B cell (primary cell): ENCODE data around the gene XPO1. TPM values are rescaled to one million over a fixed set of nuclear protein-coding genes. Genes with fewer than 3 reads are reported as not detected.
"Not testable (repeated sequence)": the region's sequence is repeated elsewhere in the genome, so short reads cannot be mapped to it uniquely, and the experiment has no call there.

Experiments
- ATAC-seq: fragments of 200-7000 bp; cut with Tn5 transposase; one replicate; pipeline ENCODE4 v1.10.0; 2021; ENCODE audit warnings: low read depth, mild to moderate bottlenecking, moderate number of reproducible peaks, moderate library complexity
- CTCF ChIA-PET: fragments of 350-600 bp; sonication (Branson Sonifier 250); formaldehyde crosslinking; loops from one replicate; lab custom pipeline; 2021; ENCODE audit warnings: antibody characterized with exemption, inconsistent platforms; lab: Charles Lee
- POLR2A ChIA-PET: fragments of 350-600 bp; sonication (Branson Sonifier 250); formaldehyde crosslinking; loops from one replicate; lab custom pipeline; 2021; ENCODE audit warnings: antibody characterized with exemption; lab: Charles Lee
- DNase-seq: peaks from one replicate; pipeline ENCODE4 v3.0.0; 2013
- H2AFZ ChIP-seq: 2 replicates; pipeline ENCODE4 v1.6.1; 2012; ENCODE audit warnings: mild to moderate bottlenecking, low read depth, low read length; ENCODE audit not compliant: insufficient read depth, poor library complexity, severe bottlenecking
- H3K27ac ChIP-seq, 2 donors: 1 replicate in 1 of 2; 2 replicates in 1 of 2; pipeline ENCODE4 v1.5.1; 2012 to 2013; ENCODE audit warnings: low read length in 2 of 2, mild to moderate bottlenecking in 2 of 2, moderate library complexity in 1 of 2
- H3K27me3 ChIP-seq, 4 experiments: fragments of 200-600 bp in 1 of 4; sonication (generic) in 1 of 4; replicated peaks in 1 of 4; 1 replicate in 2 of 4; 2 replicates in 2 of 4; pipeline versions ENCODE4 v1.6.1 to v1.7.0; 2013 to 2016; ENCODE audit warnings: low read length in 3 of 4, mild to moderate bottlenecking in 2 of 4, mixed read lengths in 1 of 4, moderate library complexity in 1 of 4; ENCODE audit not compliant: insufficient read depth in 4 of 4, control insufficient read depth in 3 of 4; ENCODE audit errors: control extremely low read depth in 1 of 4
- H3K36me3 ChIP-seq, 2 experiments: replicated peaks in 1 of 2; 1 replicate in 1 of 2; 2 replicates in 1 of 2; pipeline versions ENCODE4 v1.6.1 to v1.7.1; 2013; ENCODE audit warnings: low read length in 1 of 2; ENCODE audit not compliant: insufficient read depth in 2 of 2, control insufficient read depth in 1 of 2; ENCODE audit errors: control extremely low read depth in 1 of 2, extremely low read depth in 1 of 2
- H3K4me1 ChIP-seq, 2 donors: fragments of 200-600 bp in 1 of 2; sonication (generic) in 1 of 2; 1 replicate in 1 of 2; 2 replicates in 1 of 2; pipeline versions ENCODE4 v1.5.1 to v1.6.1; 2013 to 2017; ENCODE audit warnings: low read length in 2 of 2; ENCODE audit not compliant: control insufficient read depth in 2 of 2, insufficient read depth in 2 of 2
- H3K4me2 ChIP-seq: replicated peaks from 2 replicates; pipeline ENCODE3; 2012; ENCODE audit warnings: mild to moderate bottlenecking, low read depth, low read length; ENCODE audit not compliant: poor library complexity, severe bottlenecking
- H3K4me3 ChIP-seq, 5 experiments: fragments of 200-600 bp in 1 of 5; sonication (generic) in 1 of 5; 1 replicate in 3 of 5; 2 replicates in 2 of 5; pipeline versions ENCODE4 v1.5.1 to v1.7.0; 2011 to 2016; ENCODE audit warnings: low read length in 4 of 5, mild to moderate bottlenecking in 4 of 5, low read depth in 2 of 5, control low read depth in 1 of 5, moderate library complexity in 1 of 5; ENCODE audit not compliant: insufficient read depth in 1 of 5; ENCODE audit errors: control extremely low read depth in 1 of 5, extremely low read depth in 1 of 5
- H3K79me2 ChIP-seq: fragments of 200-600 bp; sonication (generic); one replicate; pipeline ENCODE4 v1.6.0; 2016; ENCODE audit warnings: low read length; ENCODE audit not compliant: control insufficient read depth, insufficient read depth
- H3K9ac ChIP-seq: fragments of 200-600 bp; sonication (generic); 2 replicates; pipeline ENCODE4 v1.6.1; 2017; ENCODE audit warnings: mild to moderate bottlenecking, low read length, moderate library complexity
- H3K9me3 ChIP-seq, 3 donors: one replicate each; pipeline versions ENCODE4 v1.6.1 to v1.7.1; 2013; ENCODE audit warnings: low read length in 2 of 3; ENCODE audit not compliant: control insufficient read depth in 2 of 3, insufficient read depth in 1 of 3; ENCODE audit errors: control extremely low read depth in 1 of 3
- H4K20me1 ChIP-seq: 2 replicates; pipeline ENCODE4 v1.6.0; 2012; ENCODE audit warnings: mild to moderate bottlenecking, low read length; ENCODE audit not compliant: insufficient read depth, control insufficient read depth, poor library complexity, severe bottlenecking
- H3K27ac Mint-ChIP-seq: one replicate; pipeline ENCODE4 v1.8.0; 2021; ENCODE audit warnings: mixed read lengths
- H3K27me3 Mint-ChIP-seq: one replicate; pipeline ENCODE4 v1.8.0; 2021; ENCODE audit warnings: mixed read lengths
- H3K4me1 Mint-ChIP-seq: one replicate; pipeline ENCODE4 v1.8.0; 2021; ENCODE audit warnings: mixed read lengths
- H3K4me3 Mint-ChIP-seq: one replicate; pipeline ENCODE4 v1.8.0; 2021; ENCODE audit warnings: mixed read lengths
- H3K9me3 Mint-ChIP-seq: one replicate; pipeline ENCODE4 v1.8.0; 2022; ENCODE audit warnings: mixed read lengths; ENCODE audit not compliant: insufficient read depth
- EZH2 ChIP-seq: IDR thresholded peaks from 2 replicates; pipeline ENCODE4 v1.6.1; 2012; ENCODE audit warnings: borderline replicate concordance, low read depth, mild to moderate bottlenecking, moderate library complexity, low read length; ENCODE audit not compliant: insufficient read depth, poor library complexity, severe bottlenecking
- WGBS: methylation state at CpG from one replicate; pipeline ENCODE4 v1.1.5; 2013; ENCODE audit warnings: missing lambda C conversion rate; ENCODE audit not compliant: insufficient coverage; 5-methylcytosine and 5-hydroxymethylcytosine counted together
- intact Hi-C: fragments of 100-400 bp; cut with micrococcal nuclease; formaldehyde crosslinking; loops from one replicate; pipeline ENCODE4 v1.10.0; 2022
- polyA plus RNA-seq: library from polyadenylated mRNA; depleted of rRNA; stranded (reverse); fragments of >200 nt; gene quantifications from 2 replicates; pipeline ENCODE4 v1.2.3, GENCODE V29; 2012
- total RNA-seq, 2 donors: library from RNA; stranded (reverse); fragments of 120-200 nt in 1 of 2; gene quantifications; 1 replicate in 1 of 2; 2 replicates in 1 of 2; pipeline versions ENCODE4 v1.2.3 to v1.2.4, GENCODE V29; 2013 to 2022
- TF ChIP-seq, protein P1 (sequence below): fragments of 200-600 bp; IDR thresholded peaks from one replicate; pipeline ENCODE4 v1.8.0; 2022; ENCODE audit warnings: antibody characterized with exemption, mild to moderate bottlenecking

Gene XPO1
- total and polyA plus RNA-seq, 2 donors (not counting 1 experiment from before 2014, with no cell fraction given), result 43.8 to 208 TPM

DNA sequence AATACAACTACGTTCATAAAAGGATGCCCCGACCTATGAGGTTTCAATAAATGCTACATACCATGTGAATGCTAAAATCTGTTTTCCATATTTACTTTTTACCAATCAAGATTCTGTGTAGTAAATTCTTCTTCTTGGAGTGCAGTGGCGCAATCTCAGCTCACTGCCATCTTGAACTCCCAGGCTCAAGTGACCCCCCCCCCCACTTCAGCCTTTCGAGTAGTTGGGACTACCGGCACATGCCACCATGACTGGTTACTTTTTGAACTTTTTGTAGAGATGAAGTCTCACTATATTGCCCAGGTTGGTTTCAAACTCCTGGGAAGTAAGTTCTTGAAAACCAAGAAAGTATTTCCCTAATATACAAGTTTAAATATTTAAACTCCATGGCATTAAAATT is 52.9 kb downstream of the XPO1 start:
- intact Hi-C loops, result no loop called here
- no peak for DNase-seq
- no peak for TF ChIP-seq EZH2
- TF ChIP-seq, protein P1, sequence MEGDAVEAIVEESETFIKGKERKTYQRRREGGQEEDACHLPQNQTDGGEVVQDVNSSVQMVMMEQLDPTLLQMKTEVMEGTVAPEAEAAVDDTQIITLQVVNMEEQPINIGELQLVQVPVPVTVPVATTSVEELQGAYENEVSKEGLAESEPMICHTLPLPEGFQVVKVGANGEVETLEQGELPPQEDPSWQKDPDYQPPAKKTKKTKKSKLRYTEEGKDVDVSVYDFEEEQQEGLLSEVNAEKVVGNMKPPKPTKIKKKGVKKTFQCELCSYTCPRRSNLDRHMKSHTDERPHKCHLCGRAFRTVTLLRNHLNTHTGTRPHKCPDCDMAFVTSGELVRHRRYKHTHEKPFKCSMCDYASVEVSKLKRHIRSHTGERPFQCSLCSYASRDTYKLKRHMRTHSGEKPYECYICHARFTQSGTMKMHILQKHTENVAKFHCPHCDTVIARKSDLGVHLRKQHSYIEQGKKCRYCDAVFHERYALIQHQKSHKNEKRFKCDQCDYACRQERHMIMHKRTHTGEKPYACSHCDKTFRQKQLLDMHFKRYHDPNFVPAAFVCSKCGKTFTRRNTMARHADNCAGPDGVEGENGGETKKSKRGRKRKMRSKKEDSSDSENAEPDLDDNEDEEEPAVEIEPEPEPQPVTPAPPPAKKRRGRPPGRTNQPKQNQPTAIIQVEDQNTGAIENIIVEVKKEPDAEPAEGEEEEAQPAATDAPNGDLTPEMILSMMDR, result no peak
- Histone ChIP-seq H3K79me2 (peaks cover 12% of the 10 kb centered on the region), H3K9ac (no peak overlapping the region), H3K4me3 (no peak overlapping the region), H3K36me3 (peaks cover 2 to 81% of the 10 kb centered on the region in 2 experiments), H2AFZ (no peak overlapping the region), H3K4me2 (no peak overlapping the region), H3K4me1 (no peaks in the 10 kb centered on the region), H4K20me1 (no peaks in the 10 kb centered on the region), H3K27me3 (no peaks in the 10 kb centered on the region), H3K9me3 (no peaks in the 10 kb centered on the region), H3K27ac (no peak overlapping the region)
- no peak overlapping the region for H3K27ac Mint-ChIP-seq
- ChIA-PET POLR2A (no interaction called here), CTCF (interaction anchor here (2.2 kb wide), 1 partner anchor 59 kb away, joined by 16 read pairs; no protein-coding TSS in a partner anchor)
- no peaks in the 10 kb centered on the region for H3K27me3 Mint-ChIP-seq
- no peaks in the 10 kb centered on the region for H3K9me3 Mint-ChIP-seq
- H3K4me1 Mint-ChIP-seq, result no peaks in the 10 kb centered on the region
- WGBS, result no CpG with 5 or more reads among the region's 5 CpGs
- no peak overlapping the region for H3K4me3 Mint-ChIP-seq
- ATAC-seq, result no peak

DNA sequence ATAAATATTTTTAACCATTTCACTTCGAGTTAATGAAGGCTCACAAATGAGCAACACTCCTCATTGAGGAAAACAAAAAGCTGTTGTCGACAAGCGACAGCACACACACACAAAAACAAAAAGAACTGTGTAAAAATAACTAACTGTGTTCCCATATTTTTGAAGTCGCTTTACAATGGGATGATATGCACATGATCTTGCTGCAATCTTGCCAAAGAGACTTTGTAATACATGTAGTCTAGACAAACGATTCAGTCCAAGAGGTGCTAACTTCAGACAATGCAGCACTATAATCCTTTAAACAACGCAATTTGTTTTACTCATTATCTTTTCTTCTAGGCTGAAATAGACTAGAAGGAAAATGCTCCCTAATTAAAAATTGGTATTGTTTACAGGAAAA is 60.1 kb downstream of the XPO1 start:
- ChIA-PET POLR2A (no interaction called here), CTCF (interaction anchor here (0.9 to 5.4 kb wide), 2 partner anchors 52 kb away, joined by 3 to 39 read pairs; no protein-coding TSS in a partner anchor)
- DNase-seq (no peak), ATAC-seq (no peak)
- Histone ChIP-seq H3K27ac (no peak overlapping the region), H3K4me2 (no peak overlapping the region), H3K27me3 (no peaks in the 10 kb centered on the region), H3K4me1 (no peaks in the 10 kb centered on the region), H3K36me3 (peaks cover 4 to 39% of the 10 kb centered on the region in 2 experiments), H4K20me1 (no peaks in the 10 kb centered on the region), H3K4me3 (no peak overlapping the region), H3K9ac (no peak overlapping the region), H3K79me2 (peaks cover 3% of the 10 kb centered on the region), H3K9me3 (no peaks in the 10 kb centered on the region), H2AFZ (no peak overlapping the region)
- Mint-ChIP-seq H3K27me3 (no peaks in the 10 kb centered on the region), H3K4me1 (no peaks in the 10 kb centered on the region), H3K27ac (no peak overlapping the region), H3K4me3 (no peak overlapping the region), H3K9me3 (no peaks in the 10 kb centered on the region)
- no CpG with 5 or more reads among the region's 6 CpGs for WGBS
- intact Hi-C loops, result no loop called here
- TF ChIP-seq, protein P1, result no peak
- no peak for TF ChIP-seq EZH2

DNA sequence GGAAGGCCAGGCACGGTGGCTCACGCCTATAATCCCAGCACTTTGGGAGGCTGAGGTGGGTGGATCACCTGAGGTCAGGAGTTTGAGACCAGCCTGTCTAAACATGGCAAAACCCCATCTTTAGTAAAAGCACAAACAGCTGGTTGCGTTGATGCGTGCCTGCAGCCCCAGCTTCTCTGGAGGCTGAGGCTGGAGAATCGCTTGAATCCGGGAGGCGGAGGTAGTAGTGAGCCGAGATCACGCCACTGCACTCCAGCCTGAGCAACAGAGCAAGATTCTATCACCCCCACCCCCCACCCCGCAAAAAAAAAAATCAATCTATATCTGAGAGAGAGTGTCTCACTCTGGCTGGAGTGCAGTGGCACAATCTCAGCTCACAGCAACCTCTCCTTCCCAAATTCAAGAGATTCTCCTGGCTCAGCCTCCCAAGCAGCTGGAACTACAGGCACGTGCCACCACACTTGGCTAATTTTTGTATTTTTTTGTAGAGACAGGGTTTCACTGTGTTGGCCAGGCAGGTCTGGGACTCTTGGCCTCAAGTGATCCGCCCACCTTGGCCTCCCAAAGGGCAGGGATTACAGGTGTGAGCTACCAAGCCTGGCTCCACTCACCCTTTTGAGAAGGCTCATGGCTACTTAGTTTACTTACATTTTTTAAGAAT is 61.1 kb downstream of the XPO1 start:
- H3K27ac Mint-ChIP-seq, H3K79me2 ChIP-seq, intact Hi-C loops, POLR2A ChIA-PET, H3K27ac ChIP-seq, H3K9me3 ChIP-seq, H3K4me1 Mint-ChIP-seq, H3K4me3 Mint-ChIP-seq, H4K20me1 ChIP-seq, H3K9ac ChIP-seq, H3K4me2 ChIP-seq, H3K27me3 Mint-ChIP-seq, H2AFZ ChIP-seq, DNase-seq, H3K4me1 ChIP-seq, ATAC-seq, H3K9me3 Mint-ChIP-seq, H3K4me3 ChIP-seq, H3K27me3 ChIP-seq: not testable (repeated sequence)
- H3K36me3 ChIP-seq, result peaks cover 2 to 30% of the 10 kb centered on the region in 2 experiments
- WGBS, result 100% methylated on average over 7 of the region's 12 CpGs
- CTCF ChIA-PET, result interaction anchor here (1.0 to 2.1 kb wide), 2 partner anchors 50 to 61 kb away, joined by 3 to 6 read pairs; partner anchors contain the start of gene XPO1
